ENCODE measurements around the gene UBA6.

GRCh38 chr4:67603310-67604028 is 97.5 kb downstream of the UBA6 start:
- TF ChIP-seq POLR2A (IDR thresholded peaks at IDR 0.05; ENCODE audit: low read depth, low read length) = no peak
- TF ChIP-seq POLR2AphosphoS5 (IDR thresholded peaks at IDR 0.05; ENCODE audit: low read depth, low read length) = no peak
